Fibroblast of the aortic adventitia (primary cell): ENCODE results near the gene RSPH1. TPM values are rescaled to one million over a fixed set of nuclear protein-coding genes. Genes with fewer than 3 reads are reported as not detected.

ENCODE experiments used
- DNase-seq: peaks from one replicate; pipeline ENCODE4 v3.0.0-alpha.2; 2010; ENCODE audit warnings: low read depth
- H3K4me3 ChIP-seq: 2 replicates; pipeline ENCODE4 v1.5.1; 2011; ENCODE audit warnings: low read depth, mild to moderate bottlenecking, control low read depth, low read length, moderate library complexity
- CTCF ChIP-seq: IDR thresholded peaks from 2 replicates; pipeline ENCODE4 v1.5.1; 2011; ENCODE audit warnings: mild to moderate bottlenecking, low read length, control low read depth, inconsistent platforms; ENCODE audit not compliant: insufficient read depth
- total RNA-seq: library from RNA; depleted of rRNA; stranded (reverse); fragments of >200 nt; gene quantifications from 2 replicates; pipeline ENCODE4 v1.2.3, GENCODE V29; 2012; ENCODE audit warnings: low replicate concordance

RSPH1 gene
- total RNA-seq, 1 donor, result not detected

- no peak for TF ChIP-seq CTCF
- DNase-seq, result no peak
These were observed 26.2 kb upstream of the RSPH1 start for GRCh38 chr21:42522271-42522670.

GRCh38 chr21:42521805-42522204 lies 25.8 kb upstream of the RSPH1 start:
- no peak for TF ChIP-seq CTCF
- DNase-seq, result no peak
- H3K4me3 ChIP-seq, result no peak overlapping the region

More at GRCh38 chr21:42522271-42522670, 26.2 kb upstream of the RSPH1 start:
- no peak overlapping the region for H3K4me3 ChIP-seq

- no peak for TF ChIP-seq CTCF
- no peak overlapping the region for H3K4me3 ChIP-seq
- no peak for DNase-seq
These were observed 25.4 kb upstream of the RSPH1 start for GRCh38 chr21:42521384-42521783.

- DNase-seq, result no peak
- TF ChIP-seq CTCF, result peak; percentile 31
These were observed 24.7 kb upstream of the RSPH1 start for GRCh38 chr21:42520628-42521253.

GRCh38 chr21:42518626-42519025 lies 22.6 kb upstream of the RSPH1 start:
- no peak overlapping the region for H3K4me3 ChIP-seq
- TF ChIP-seq CTCF, result no peak
- no peak for DNase-seq

More at GRCh38 chr21:42520628-42521253, 24.7 kb upstream of the RSPH1 start:
- no peak overlapping the region for H3K4me3 ChIP-seq

GRCh38 chr21:42518215-42518614 lies 22.2 kb upstream of the RSPH1 start:
- TF ChIP-seq CTCF, result no peak

More at GRCh38 chr21:42518215-42518614, 22.2 kb upstream of the RSPH1 start:
- peak; percentile 30 for DNase-seq
- H3K4me3 ChIP-seq, result no peak overlapping the region
